Hippocampal formation (tissue), 2 donors: ENCODE results near the gene ATP5F1A.
"Not testable (repeated sequence)": the region's sequence is repeated elsewhere in the genome, so short reads cannot be mapped to it uniquely, and the experiment has no call there.

Source experiments
- DNase-seq, 2 donors: peaks; one replicate each; lab custom pipeline; 2025; lab: John Stamatoyannopoulos, UW

The ATP5F1A gene

GRCh38 chr18:46097801-46098615 lies at the start of gene ATP5F1A:
TSS of gene ATP5F1A (minus strand) at chr18:46098296. CDS start at chr18:46098231, 65 bp downstream.
- peak; percentile 90 to 91 for DNase-seq

- no peak for DNase-seq
These were observed 43.1 kb upstream of the ATP5F1A start for GRCh38 chr18:46141199-46141598.

GRCh38 chr18:46140173-46140572 lies 42.1 kb upstream of the ATP5F1A start:
- DNase-seq, result no peak

GRCh38 chr18:46134920-46135675 lies 37.0 kb upstream of the ATP5F1A start:
- DNase-seq, result peak in 1 of 2 donors; percentile 1

- DNase-seq, result no peak
These were observed 35.4 kb upstream of the ATP5F1A start for GRCh38 chr18:46133534-46133933.

GRCh38 chr18:46130549-46130948 lies 32.5 kb upstream of the ATP5F1A start:
- DNase-seq, result not testable (repeated sequence)

GRCh38 chr18:46130061-46130460 lies 32.0 kb upstream of the ATP5F1A start:
- DNase-seq, result no peak

GRCh38 chr18:46126625-46127024 lies 28.5 kb upstream of the ATP5F1A start:
- not testable (repeated sequence) for DNase-seq

GRCh38 chr18:46113751-46114150 lies 15.7 kb upstream of the ATP5F1A start:
- no peak for DNase-seq

- no peak for DNase-seq
These were observed 12.3 kb upstream of the ATP5F1A start for GRCh38 chr18:46110406-46110805.

GRCh38 chr18:46109386-46109785 lies 11.3 kb upstream of the ATP5F1A start:
- no peak for DNase-seq

- peak; percentile 89 to 91 for DNase-seq
These were observed 6.2 kb upstream of the ATP5F1A start, which contains the start of gene HAUS1 for GRCh38 chr18:46104128-46104911. TSS of gene HAUS1 (plus strand) at chr18:46104385. CDS start at chr18:46104412, 27 bp downstream.

- DNase-seq, result no peak
These were observed 1.4 kb upstream of the ATP5F1A start for GRCh38 chr18:46099463-46099862.

- DNase-seq, result peak in 1 of 2 donors; percentile 45
These were observed 479 bp upstream of the ATP5F1A start for GRCh38 chr18:46098616-46098933.

GRCh38 chr18:46097431-46097800 lies 680 bp downstream of the ATP5F1A start:
- peak in 1 of 2 donors; percentile 40 for DNase-seq

GRCh38 chr18:46096651-46097300 lies 1.3 kb downstream of the ATP5F1A start:
- DNase-seq, result no peak

GRCh38 chr18:46095532-46095931 lies 2.6 kb downstream of the ATP5F1A start:
- no peak for DNase-seq

GRCh38 chr18:46088501-46088900 lies 9.6 kb downstream of the ATP5F1A start:
- not testable (repeated sequence) for DNase-seq

- no peak for DNase-seq
These were observed 13.7 kb downstream of the ATP5F1A start for GRCh38 chr18:46084431-46084830.

GRCh38 chr18:46080156-46080555 lies 17.9 kb downstream of the ATP5F1A start:
- no peak for DNase-seq

- no peak for DNase-seq
These were observed 18.8 kb downstream of the ATP5F1A start for GRCh38 chr18:46079336-46079735.
